HCT116 (cell line): Measurements from ENCODE around the gene PBX3. TPM values are rescaled to one million over a fixed set of nuclear protein-coding genes. Genes with fewer than 3 reads are reported as not detected.

Experiments used
- ATAC-seq: fragments of 200-7000 bp; cut with Tn5 transposase; 2 replicates; pipeline ENCODE4 v1.9.1; 2020; ENCODE audit warnings: mild to moderate bottlenecking, moderate library complexity
- BruUV-seq: library from RNA; stranded (reverse); fragments of 400-500 nt; replicated peaks from 2 replicates; lab custom pipeline; 2021; lab: Mats Ljungman, UMichigan
- CTCF ChIA-PET: fragments of 300-600 bp; sonication (Branson Sonifier 250); formaldehyde crosslinking; loops from one replicate; lab custom pipeline; 2021; ENCODE audit warnings: antibody characterized with exemption; lab: Charles Lee
- POLR2A ChIA-PET: fragments of 300-600, 350-600 bp; sonication (Branson Sonifier 250); formaldehyde crosslinking; loops from one replicate; lab custom pipeline; 2021; ENCODE audit warnings: antibody characterized with exemption; lab: Charles Lee
- RAD21 ChIA-PET, 2 experiments: fragments of 300-600 bp; sonication (Branson Sonifier 250); formaldehyde crosslinking; loops; one replicate each; lab custom pipeline; 2023; ENCODE audit warnings: low total read pairs in 2 of 2; ENCODE audit not compliant: uncharacterized antibody in 2 of 2, unreplicated experiment in 2 of 2, low non-redundant PET in 1 of 2; lab: Charles Lee
- DNase-seq: peaks from one replicate; pipeline ENCODE4 v3.0.0-alpha.2; 2010; ENCODE audit warnings: low read depth, low spot score
- H2AFZ ChIP-seq: fragments of 200-600 bp; shearing (Covaris generic), sonication (generic); 2 replicates; pipeline ENCODE4 v1.6.1; 2017; ENCODE audit warnings: low read depth, mixed run types, mixed read lengths, antibody characterized with exemption, low read length; ENCODE audit not compliant: poor library complexity, severe bottlenecking
- H3K27ac ChIP-seq: 2 replicates; pipeline ENCODE4 v1.5.1; 2012; ENCODE audit warnings: low read depth, low read length
- H3K27me3 ChIP-seq: fragments of 200-600 bp; sonication (generic); 2 replicates; pipeline ENCODE4 v1.6.1; 2016; ENCODE audit warnings: mixed run types, low read length, mixed read lengths; ENCODE audit not compliant: insufficient read depth
- H3K36me3 ChIP-seq, 2 experiments: fragments of 200-500 bp in 1 of 2; fragments of 200-600 bp in 1 of 2; sonication (Bioruptor generic) in 1 of 2; sonication (generic) in 1 of 2; 2 replicates each; pipeline versions ENCODE4 v1.5.1 to v1.6.1; 2014 to 2016; ENCODE audit warnings: low read length in 2 of 2, inconsistent platforms in 1 of 2, mixed read lengths in 1 of 2, mixed run types in 1 of 2; ENCODE audit not compliant: insufficient read depth in 2 of 2, control insufficient read depth in 1 of 2
- H3K4me1 ChIP-seq, 2 experiments: fragments of 200-600 bp in 1 of 2; sonication (generic) in 1 of 2; 2 replicates each; pipeline versions ENCODE4 v1.5.1 to v1.6.1; 2012 to 2017; ENCODE audit warnings: low read length in 2 of 2, inconsistent platforms in 1 of 2, mild to moderate bottlenecking in 1 of 2, mixed read lengths in 1 of 2, mixed run types in 1 of 2, moderate library complexity in 1 of 2; ENCODE audit not compliant: insufficient read depth in 2 of 2, control insufficient read depth in 1 of 2
- H3K4me2 ChIP-seq: fragments of 200-600 bp; sonication (generic); 2 replicates; pipeline ENCODE4 v1.6.1; 2017; ENCODE audit warnings: mixed run types, low read length, mixed read lengths
- H3K4me3 ChIP-seq, 2 experiments: fragments of 200-600 bp in 1 of 2; sonication (generic) in 1 of 2; replicated peaks in 1 of 2; 2 replicates each; pipeline ENCODE4 v1.5.1; 2011 to 2016; ENCODE audit warnings: low read length in 2 of 2, control low read depth in 1 of 2, low read depth in 1 of 2, mild to moderate bottlenecking in 1 of 2, mixed read lengths in 1 of 2, mixed run types in 1 of 2
- H3K79me2 ChIP-seq: fragments of 200-600 bp; sonication (generic); 2 replicates; pipeline ENCODE4 v1.6.1; 2017; ENCODE audit warnings: mild to moderate bottlenecking, mixed run types, low read length, moderate library complexity, mixed read lengths; ENCODE audit not compliant: insufficient read depth
- H3K9ac ChIP-seq: fragments of 200-600 bp; sonication (generic); 2 replicates; pipeline ENCODE4 v1.6.1; 2016; ENCODE audit warnings: low read length, mixed read lengths
- H3K9me2 ChIP-seq: fragments of 200-600 bp; sonication (generic), shearing (Covaris generic); 2 replicates; pipeline ENCODE4 v1.6.1; 2017; ENCODE audit warnings: mixed run types, mild to moderate bottlenecking, moderate library complexity; ENCODE audit not compliant: insufficient read depth
- H3K9me3 ChIP-seq, 2 experiments: fragments of 200-500 bp in 1 of 2; fragments of 200-600 bp in 1 of 2; sonication (Bioruptor generic) in 1 of 2; sonication (generic) in 1 of 2; 2 replicates each; pipeline ENCODE4 v1.6.1; 2014 to 2017; ENCODE audit warnings: low read length in 2 of 2, mixed read lengths in 2 of 2, inconsistent platforms in 1 of 2, low read depth in 1 of 2, mild to moderate bottlenecking in 1 of 2, mixed run types in 1 of 2, moderate library complexity in 1 of 2; ENCODE audit not compliant: control insufficient read depth in 1 of 2, insufficient read depth in 1 of 2
- H4K20me1 ChIP-seq: fragments of 200-600 bp; sonication (generic), shearing (Covaris generic); 2 replicates; pipeline ENCODE4 v1.6.1; 2017; ENCODE audit warnings: mixed run types, mild to moderate bottlenecking, moderate library complexity; ENCODE audit not compliant: insufficient read depth
- CBX3 ChIP-seq: IDR thresholded peaks from 2 replicates; pipeline ENCODE4 v1.6.1; 2012; ENCODE audit warnings: low read depth
- EGR1 ChIP-seq: IDR thresholded peaks from 2 replicates; pipeline ENCODE4 v1.6.1; 2012; ENCODE audit warnings: low read depth
- ELF1 ChIP-seq: IDR thresholded peaks from 2 replicates; pipeline ENCODE4 v1.6.1; 2012; ENCODE audit warnings: low read depth, borderline replicate concordance
- EZH2 ChIP-seq: fragments of 200-600 bp; sonication (generic); IDR thresholded peaks from 2 replicates; pipeline ENCODE4 v1.6.1; 2017; ENCODE audit warnings: antibody characterized with exemption, mixed run types
- FOSL1 ChIP-seq: IDR thresholded peaks from 2 replicates; pipeline ENCODE4 v1.6.1; 2012; ENCODE audit warnings: low read depth
- POLR2A ChIP-seq: IDR thresholded peaks from 2 replicates; pipeline ENCODE4 v1.7.0; 2011; ENCODE audit warnings: borderline replicate concordance; ENCODE audit not compliant: insufficient read depth, insufficient read length; ENCODE audit errors: extremely low read depth
- POLR2AphosphoS5 ChIP-seq: IDR thresholded peaks from 2 replicates; pipeline ENCODE4 v1.6.1; 2011; ENCODE audit warnings: mild to moderate bottlenecking, low read depth, low read length, moderate library complexity
- RAD21 ChIP-seq: IDR thresholded peaks from 2 replicates; pipeline ENCODE4 v1.6.1; 2012; ENCODE audit warnings: low read depth, mild to moderate bottlenecking
- SRF ChIP-seq: IDR thresholded peaks from 2 replicates; pipeline ENCODE4 v1.6.1; 2012; ENCODE audit warnings: low read depth
- TCF7L2 ChIP-seq: IDR thresholded peaks from 2 replicates; pipeline ENCODE4 v1.7.0; 2011; ENCODE audit warnings: borderline replicate concordance, inconsistent platforms; ENCODE audit not compliant: insufficient read depth, insufficient read length; ENCODE audit errors: extremely low read depth
- YY1 ChIP-seq: IDR thresholded peaks from 2 replicates; pipeline ENCODE4 v1.6.1; 2011; ENCODE audit warnings: low read length, low read depth, moderate library complexity, mild to moderate bottlenecking; ENCODE audit not compliant: insufficient replicate concordance; ENCODE audit errors: extremely low read depth
- ZFX ChIP-seq: fragments of 450-650 bp; IDR thresholded peaks from 2 replicates; pipeline ENCODE4 v1.6.1; 2017
- ZNF274 ChIP-seq: fragments of 200-500 bp; sonication (Bioruptor generic); IDR thresholded peaks from 2 replicates; pipeline ENCODE4 v1.6.1; 2014; ENCODE audit warnings: mild to moderate bottlenecking, low read depth, low read length, inconsistent platforms
- intact Hi-C: fragments of 100-400 bp; cut with micrococcal nuclease; formaldehyde crosslinking; loops from 2 replicates; pipeline ENCODE4 v1.10.0; 2022
- total RNA-seq: library from RNA; stranded (reverse); gene quantifications from one replicate; pipeline ENCODE4 v1.2.1, GENCODE V29; 2021; ENCODE audit not compliant: unreplicated experiment
- TF ChIP-seq, protein P1 (sequence below): IDR thresholded peaks from 2 replicates; pipeline ENCODE4 v1.6.1; 2012; ENCODE audit warnings: low read depth
- TF ChIP-seq, protein P2 (sequence below): IDR thresholded peaks from 2 replicates; pipeline ENCODE4 v1.6.1; 2011; ENCODE audit warnings: mild to moderate bottlenecking, low read length, moderate library complexity; ENCODE audit not compliant: insufficient replicate concordance; ENCODE audit errors: extremely low read depth
- TF ChIP-seq, protein P3 (sequence below), 3 experiments: fragments of 200-600 bp in 1 of 3; sonication (generic) in 1 of 3; IDR thresholded peaks in 2 of 3; conservative IDR thresholded peaks in 1 of 3; 2 replicates each; pipeline ENCODE4 v1.5.1; 2012 to 2017; ENCODE audit warnings: low read depth in 2 of 3, low read length in 2 of 3, antibody characterized with exemption in 1 of 3, borderline replicate concordance in 1 of 3, control low read depth in 1 of 3, mild to moderate bottlenecking in 1 of 3, mixed read lengths in 1 of 3, mixed run types in 1 of 3, moderate library complexity in 1 of 3; ENCODE audit not compliant: insufficient read depth in 1 of 3

The PBX3 gene
- total RNA-seq, 1 experiment from 2014 or later = 13.5 TPM

DNA sequence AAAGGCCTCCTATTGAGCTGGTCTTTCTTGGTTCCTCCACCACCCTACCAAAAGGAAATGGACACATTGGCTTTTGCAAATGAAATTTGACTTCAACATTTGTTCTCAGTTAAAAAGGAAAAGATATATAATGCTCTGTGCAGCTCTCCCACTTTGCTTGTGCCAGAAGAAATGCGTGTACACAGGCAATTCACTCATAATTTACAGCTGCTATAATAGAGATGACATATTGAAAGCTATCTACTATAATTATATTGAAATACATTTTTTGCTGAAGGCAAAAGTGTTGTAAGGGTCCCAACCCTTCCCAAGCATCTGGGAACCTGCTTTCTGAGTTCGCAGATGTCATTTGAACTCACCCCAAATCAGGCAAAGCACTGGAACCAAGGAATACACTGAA is 173.2 kb downstream of the PBX3 start (continued):
- TF ChIP-seq, protein P1, sequence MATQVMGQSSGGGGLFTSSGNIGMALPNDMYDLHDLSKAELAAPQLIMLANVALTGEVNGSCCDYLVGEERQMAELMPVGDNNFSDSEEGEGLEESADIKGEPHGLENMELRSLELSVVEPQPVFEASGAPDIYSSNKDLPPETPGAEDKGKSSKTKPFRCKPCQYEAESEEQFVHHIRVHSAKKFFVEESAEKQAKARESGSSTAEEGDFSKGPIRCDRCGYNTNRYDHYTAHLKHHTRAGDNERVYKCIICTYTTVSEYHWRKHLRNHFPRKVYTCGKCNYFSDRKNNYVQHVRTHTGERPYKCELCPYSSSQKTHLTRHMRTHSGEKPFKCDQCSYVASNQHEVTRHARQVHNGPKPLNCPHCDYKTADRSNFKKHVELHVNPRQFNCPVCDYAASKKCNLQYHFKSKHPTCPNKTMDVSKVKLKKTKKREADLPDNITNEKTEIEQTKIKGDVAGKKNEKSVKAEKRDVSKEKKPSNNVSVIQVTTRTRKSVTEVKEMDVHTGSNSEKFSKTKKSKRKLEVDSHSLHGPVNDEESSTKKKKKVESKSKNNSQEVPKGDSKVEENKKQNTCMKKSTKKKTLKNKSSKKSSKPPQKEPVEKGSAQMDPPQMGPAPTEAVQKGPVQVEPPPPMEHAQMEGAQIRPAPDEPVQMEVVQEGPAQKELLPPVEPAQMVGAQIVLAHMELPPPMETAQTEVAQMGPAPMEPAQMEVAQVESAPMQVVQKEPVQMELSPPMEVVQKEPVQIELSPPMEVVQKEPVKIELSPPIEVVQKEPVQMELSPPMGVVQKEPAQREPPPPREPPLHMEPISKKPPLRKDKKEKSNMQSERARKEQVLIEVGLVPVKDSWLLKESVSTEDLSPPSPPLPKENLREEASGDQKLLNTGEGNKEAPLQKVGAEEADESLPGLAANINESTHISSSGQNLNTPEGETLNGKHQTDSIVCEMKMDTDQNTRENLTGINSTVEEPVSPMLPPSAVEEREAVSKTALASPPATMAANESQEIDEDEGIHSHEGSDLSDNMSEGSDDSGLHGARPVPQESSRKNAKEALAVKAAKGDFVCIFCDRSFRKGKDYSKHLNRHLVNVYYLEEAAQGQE = no peak

DNA sequence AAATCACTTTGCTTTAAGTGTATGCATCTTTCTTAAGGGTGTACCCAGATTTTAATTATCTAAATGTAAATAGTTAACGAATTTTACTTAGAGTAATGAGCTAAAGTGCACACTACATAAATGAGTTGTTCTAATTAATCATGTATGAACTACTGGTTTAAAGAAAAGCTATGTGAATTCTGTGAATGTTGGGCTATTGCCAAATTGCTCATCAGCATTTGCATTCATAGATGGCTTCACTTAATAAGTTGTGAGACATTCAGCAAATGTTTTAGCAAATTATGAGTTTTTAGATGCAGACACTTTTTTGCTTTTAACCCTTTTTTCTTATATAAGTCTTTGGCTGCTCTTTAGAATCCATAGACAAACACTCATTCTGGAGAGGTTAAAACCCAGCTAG is 175.7 kb downstream of the PBX3 start:
- no peak overlapping the region for H3K27ac ChIP-seq
- no peak overlapping the region for H3K9ac ChIP-seq
- ChIA-PET POLR2A (no interaction called here), CTCF (no interaction called here), RAD21 (no interaction called here)
- H3K4me1 ChIP-seq = no peaks in the 10 kb centered on the region
- H3K4me3 ChIP-seq = no peak overlapping the region
- no peaks in the 10 kb centered on the region for H3K9me3 ChIP-seq
- H3K4me2 ChIP-seq = no peak overlapping the region
- no peaks in the 10 kb centered on the region for H3K9me2 ChIP-seq
- H2AFZ ChIP-seq = no peak overlapping the region
- intact Hi-C loops = no loop called here
- no TSS peak for BruUV-seq
- no peaks in the 10 kb centered on the region for H4K20me1 ChIP-seq
- no peaks in the 10 kb centered on the region for H3K36me3 ChIP-seq
- no peaks in the 10 kb centered on the region for H3K79me2 ChIP-seq
- H3K27me3 ChIP-seq = no peaks in the 10 kb centered on the region
- DNase-seq (no peak), ATAC-seq (no peak)
- TF ChIP-seq EGR1 = no peak
- no peak for TF ChIP-seq YY1
- no peak for TF ChIP-seq ELF1
- TF ChIP-seq ZFX = no peak
- no peak for TF ChIP-seq POLR2AphosphoS5
- no peak for TF ChIP-seq EZH2
- TF ChIP-seq, protein P2, sequence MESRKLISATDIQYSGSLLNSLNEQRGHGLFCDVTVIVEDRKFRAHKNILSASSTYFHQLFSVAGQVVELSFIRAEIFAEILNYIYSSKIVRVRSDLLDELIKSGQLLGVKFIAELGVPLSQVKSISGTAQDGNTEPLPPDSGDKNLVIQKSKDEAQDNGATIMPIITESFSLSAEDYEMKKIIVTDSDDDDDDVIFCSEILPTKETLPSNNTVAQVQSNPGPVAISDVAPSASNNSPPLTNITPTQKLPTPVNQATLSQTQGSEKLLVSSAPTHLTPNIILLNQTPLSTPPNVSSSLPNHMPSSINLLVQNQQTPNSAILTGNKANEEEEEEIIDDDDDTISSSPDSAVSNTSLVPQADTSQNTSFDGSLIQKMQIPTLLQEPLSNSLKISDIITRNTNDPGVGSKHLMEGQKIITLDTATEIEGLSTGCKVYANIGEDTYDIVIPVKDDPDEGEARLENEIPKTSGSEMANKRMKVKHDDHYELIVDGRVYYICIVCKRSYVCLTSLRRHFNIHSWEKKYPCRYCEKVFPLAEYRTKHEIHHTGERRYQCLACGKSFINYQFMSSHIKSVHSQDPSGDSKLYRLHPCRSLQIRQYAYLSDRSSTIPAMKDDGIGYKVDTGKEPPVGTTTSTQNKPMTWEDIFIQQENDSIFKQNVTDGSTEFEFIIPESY = no peak
- TF ChIP-seq RAD21 = no peak
- no peak for TF ChIP-seq CBX3
- TF ChIP-seq FOSL1 = no peak
- TF ChIP-seq TCF7L2 = no peak
- TF ChIP-seq, protein P3, sequence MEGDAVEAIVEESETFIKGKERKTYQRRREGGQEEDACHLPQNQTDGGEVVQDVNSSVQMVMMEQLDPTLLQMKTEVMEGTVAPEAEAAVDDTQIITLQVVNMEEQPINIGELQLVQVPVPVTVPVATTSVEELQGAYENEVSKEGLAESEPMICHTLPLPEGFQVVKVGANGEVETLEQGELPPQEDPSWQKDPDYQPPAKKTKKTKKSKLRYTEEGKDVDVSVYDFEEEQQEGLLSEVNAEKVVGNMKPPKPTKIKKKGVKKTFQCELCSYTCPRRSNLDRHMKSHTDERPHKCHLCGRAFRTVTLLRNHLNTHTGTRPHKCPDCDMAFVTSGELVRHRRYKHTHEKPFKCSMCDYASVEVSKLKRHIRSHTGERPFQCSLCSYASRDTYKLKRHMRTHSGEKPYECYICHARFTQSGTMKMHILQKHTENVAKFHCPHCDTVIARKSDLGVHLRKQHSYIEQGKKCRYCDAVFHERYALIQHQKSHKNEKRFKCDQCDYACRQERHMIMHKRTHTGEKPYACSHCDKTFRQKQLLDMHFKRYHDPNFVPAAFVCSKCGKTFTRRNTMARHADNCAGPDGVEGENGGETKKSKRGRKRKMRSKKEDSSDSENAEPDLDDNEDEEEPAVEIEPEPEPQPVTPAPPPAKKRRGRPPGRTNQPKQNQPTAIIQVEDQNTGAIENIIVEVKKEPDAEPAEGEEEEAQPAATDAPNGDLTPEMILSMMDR (IDR thresholded peaks at IDR 0.05 in 2 of 3, conservative IDR thresholded peaks at IDR 0.05 in 1 of 3; ENCODE audit: borderline replicate concordance in 1 of 3, insufficient read depth in 1 of 3, low read depth in 2 of 3, low read length in 2 of 3) = no peak
- TF ChIP-seq ZNF274 = no peak
- no peak for TF ChIP-seq POLR2A
- no peak for TF ChIP-seq SRF
